GM12864 (cell line): ENCODE measurements around the gene HOPX.
"Not testable (repeated sequence)": the region's sequence is repeated elsewhere in the genome, so short reads cannot be mapped to it uniquely, and the experiment has no call there.

Source experiments
- DNase-seq: peaks from one replicate; pipeline ENCODE4 v3.0.0-alpha.2; 2011; ENCODE audit warnings: low read depth
- H3K4me3 ChIP-seq: 2 replicates; pipeline ENCODE4 v1.5.1; 2011; ENCODE audit warnings: mild to moderate bottlenecking, low read depth, low read length, control low read depth
- CTCF ChIP-seq: IDR thresholded peaks from 2 replicates; pipeline ENCODE4 v1.5.1; 2011; ENCODE audit warnings: low read depth, mild to moderate bottlenecking, moderate library complexity, low read length, control low read depth, inconsistent platforms; ENCODE audit errors: missing control alignments

Gene HOPX

GRCh38 chr4:56681158-56681852, at the start of gene HOPX:
TSS of gene HOPX (minus strand) at chr4:56681296. CDS start at chr4:56657816, 23,480 bp downstream.
- no peak within 1 kb of the TSS for H3K4me3 ChIP-seq
- TF ChIP-seq CTCF, result no peak
- DNase-seq, result peak; percentile 10

GRCh38 chr4:56730097-56730496, 49.0 kb upstream of the HOPX start:
- H3K4me3 ChIP-seq, result no peak overlapping the region
- no peak for DNase-seq
- no peak for TF ChIP-seq CTCF

GRCh38 chr4:56728512-56728911, 47.4 kb upstream of the HOPX start:
- no peak overlapping the region for H3K4me3 ChIP-seq
- no peak for TF ChIP-seq CTCF
- no peak for DNase-seq

- no peak overlapping the region for H3K4me3 ChIP-seq
- no peak for TF ChIP-seq CTCF
- no peak for DNase-seq
Observed at GRCh38 chr4:56727150-56727549, 46.1 kb upstream of the HOPX start.

GRCh38 chr4:56726593-56726992, 45.5 kb upstream of the HOPX start:
- not testable (repeated sequence) for DNase-seq, H3K4me3 ChIP-seq

- TF ChIP-seq CTCF, result no peak
- H3K4me3 ChIP-seq, result no peak overlapping the region
- DNase-seq, result no peak
Observed at GRCh38 chr4:56723659-56724230, 42.6 kb upstream of the HOPX start.

- H3K4me3 ChIP-seq, result no peak overlapping the region
- DNase-seq, result no peak
- TF ChIP-seq CTCF, result no peak
Observed at GRCh38 chr4:56723201-56723605, 42.1 kb upstream of the HOPX start.
